OCI-LY3 (cell line): ENCODE data around the gene RIBC2.

Experiments used
- H2AFZ ChIP-seq: fragments of 200-600, 300-600 bp; shearing (Covaris generic); 2 replicates; pipeline ENCODE4 v1.6.0; 2014; ENCODE audit warnings: antibody characterized with exemption, low read depth, low read length
- H3K27ac ChIP-seq: fragments of 200-600, 300-600 bp; sonication (generic); 2 replicates; pipeline ENCODE4 v1.5.1; 2014; ENCODE audit warnings: mild to moderate bottlenecking, low read length, moderate library complexity, mixed read lengths
- H3K27me3 ChIP-seq: fragments of 200-600, 300-600 bp; sonication (generic); 2 replicates; pipeline ENCODE4 v1.6.1; 2014; ENCODE audit warnings: low read depth, low read length, mixed read lengths
- H3K36me3 ChIP-seq: fragments of 200-600, 300-600 bp; sonication (generic); replicated peaks from 2 replicates; pipeline ENCODE3; 2014; ENCODE audit warnings: low read depth, low read length, mixed read lengths
- H3K4me1 ChIP-seq: fragments of 300-600, 200-600 bp; sonication (generic); 2 replicates; pipeline ENCODE4 v1.6.1; 2014; ENCODE audit warnings: low read length, mixed read lengths
- H3K4me2 ChIP-seq: fragments of 200-600, 300-600 bp; sonication (generic); 2 replicates; pipeline ENCODE4 v1.6.1; 2014; ENCODE audit warnings: low read length, mixed read lengths
- H3K4me3 ChIP-seq: fragments of 300-600, 200-600 bp; sonication (generic); 2 replicates; pipeline ENCODE4 v1.5.1; 2014; ENCODE audit warnings: antibody characterized with exemption, mild to moderate bottlenecking, low read length, moderate library complexity
- H3K79me2 ChIP-seq: fragments of 300-600, 200-600 bp; shearing (Covaris generic); 2 replicates; pipeline ENCODE4 v1.6.1; 2014; ENCODE audit warnings: mild to moderate bottlenecking, low read length, mixed read lengths
- H3K9ac ChIP-seq: fragments of 300-600, 200-600 bp; shearing (Covaris generic); 2 replicates; pipeline ENCODE4 v1.6.0; 2014; ENCODE audit warnings: mild to moderate bottlenecking, low read length, moderate library complexity
- H3K9me3 ChIP-seq: fragments of 200-600, 300-600 bp; shearing (Covaris generic); 2 replicates; pipeline ENCODE4 v1.6.1; 2014; ENCODE audit warnings: low read length, mixed read lengths; ENCODE audit not compliant: insufficient read depth
- H4K20me1 ChIP-seq: fragments of 200-600, 300-600 bp; sonication (generic); 2 replicates; pipeline ENCODE4 v1.6.1; 2016; ENCODE audit warnings: low read length, mixed read lengths; ENCODE audit not compliant: insufficient read depth
- EZH2phosphoT487 ChIP-seq: fragments of 200-600 bp; shearing (Covaris generic); IDR thresholded peaks from 2 replicates; pipeline ENCODE4 v1.6.1; 2018; ENCODE audit warnings: antibody characterized with exemption, mixed run types, low read depth
- TF ChIP-seq, protein P1 (sequence below): fragments of 200-600, 300-600 bp; sonication (generic); IDR thresholded peaks from 2 replicates; pipeline ENCODE4 v1.5.1; 2014; ENCODE audit warnings: antibody characterized with exemption, low read length, low read depth

The RIBC2 gene

DNA sequence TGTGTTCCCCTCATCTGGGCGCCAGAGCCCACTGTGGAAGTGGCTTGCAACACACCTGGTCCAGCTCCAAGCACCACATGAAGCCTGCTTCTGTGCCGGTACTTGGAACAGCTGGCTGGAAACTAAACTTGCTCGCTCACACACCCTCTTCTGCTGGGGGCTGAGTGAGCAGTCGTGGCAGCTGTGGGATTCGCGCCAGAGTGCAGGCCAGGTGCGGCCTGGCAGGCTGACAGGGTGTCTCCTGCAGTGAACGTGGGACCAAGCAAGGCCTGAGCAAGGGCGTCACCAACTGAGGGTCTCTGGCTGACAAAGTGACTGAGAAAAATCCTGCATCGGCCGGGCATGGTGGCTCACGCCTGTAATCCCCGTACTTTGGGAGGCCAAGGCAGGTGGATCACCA, 15.3 kb upstream of the RIBC2 start:
- TF ChIP-seq EZH2phosphoT487 = no peak
- TF ChIP-seq, protein P1, sequence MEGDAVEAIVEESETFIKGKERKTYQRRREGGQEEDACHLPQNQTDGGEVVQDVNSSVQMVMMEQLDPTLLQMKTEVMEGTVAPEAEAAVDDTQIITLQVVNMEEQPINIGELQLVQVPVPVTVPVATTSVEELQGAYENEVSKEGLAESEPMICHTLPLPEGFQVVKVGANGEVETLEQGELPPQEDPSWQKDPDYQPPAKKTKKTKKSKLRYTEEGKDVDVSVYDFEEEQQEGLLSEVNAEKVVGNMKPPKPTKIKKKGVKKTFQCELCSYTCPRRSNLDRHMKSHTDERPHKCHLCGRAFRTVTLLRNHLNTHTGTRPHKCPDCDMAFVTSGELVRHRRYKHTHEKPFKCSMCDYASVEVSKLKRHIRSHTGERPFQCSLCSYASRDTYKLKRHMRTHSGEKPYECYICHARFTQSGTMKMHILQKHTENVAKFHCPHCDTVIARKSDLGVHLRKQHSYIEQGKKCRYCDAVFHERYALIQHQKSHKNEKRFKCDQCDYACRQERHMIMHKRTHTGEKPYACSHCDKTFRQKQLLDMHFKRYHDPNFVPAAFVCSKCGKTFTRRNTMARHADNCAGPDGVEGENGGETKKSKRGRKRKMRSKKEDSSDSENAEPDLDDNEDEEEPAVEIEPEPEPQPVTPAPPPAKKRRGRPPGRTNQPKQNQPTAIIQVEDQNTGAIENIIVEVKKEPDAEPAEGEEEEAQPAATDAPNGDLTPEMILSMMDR = no peak
- H3K4me1 ChIP-seq = no peaks in the 10 kb centered on the region
- H2AFZ ChIP-seq = no peak overlapping the region

DNA sequence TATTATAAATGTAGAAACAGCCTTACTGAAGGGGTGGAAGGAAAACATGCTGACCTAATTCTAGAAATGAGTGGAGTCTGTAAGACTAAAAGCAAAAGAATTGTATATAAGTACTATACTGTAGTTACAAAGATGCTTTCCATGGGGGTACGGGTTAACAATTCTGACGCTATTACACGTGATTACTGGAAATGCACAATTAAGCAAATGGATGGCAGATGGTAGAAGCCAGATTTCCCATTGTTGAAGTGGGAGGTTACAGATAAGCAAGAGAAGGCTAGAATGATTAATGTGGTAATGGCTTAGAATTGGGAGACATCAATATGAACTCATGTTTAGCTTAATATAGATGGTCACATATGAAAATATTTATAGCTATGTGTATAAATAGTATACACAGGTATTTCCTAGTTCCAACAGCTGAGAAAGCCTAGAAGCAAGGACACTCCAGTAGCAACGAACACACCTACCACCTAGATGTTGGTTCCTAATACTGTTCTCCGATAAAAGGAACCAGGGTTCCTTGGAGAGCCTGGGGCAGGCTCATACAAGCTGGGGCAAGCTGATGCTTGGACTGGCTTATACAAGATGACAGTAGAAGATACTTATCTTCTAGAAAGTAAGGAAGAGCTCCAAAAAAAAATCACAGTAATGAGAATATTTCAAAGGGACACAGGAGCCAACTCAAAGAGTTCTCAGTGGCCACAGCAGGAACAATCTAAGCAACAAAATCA, 13.6 kb upstream of the RIBC2 start:
- Histone ChIP-seq H3K9ac (no peak overlapping the region), H3K79me2 (no peaks in the 10 kb centered on the region), H3K27me3 (peaks cover 18% of the 10 kb centered on the region), H3K4me3 (no peak overlapping the region), H3K36me3 (no peaks in the 10 kb centered on the region), H3K4me1 (no peaks in the 10 kb centered on the region), H3K4me2 (no peak overlapping the region), H3K27ac (no peak overlapping the region), H2AFZ (no peak overlapping the region), H3K9me3 (no peaks in the 10 kb centered on the region), H4K20me1 (no peaks in the 10 kb centered on the region)
- TF ChIP-seq, protein P1 = no peak
- no peak for TF ChIP-seq EZH2phosphoT487

More for the DNA sequence above, 15.3 kb upstream of the RIBC2 start:
- no peak overlapping the region for H3K9ac ChIP-seq
- H3K27ac ChIP-seq = no peak overlapping the region
- H3K27me3 ChIP-seq = peaks cover 26% of the 10 kb centered on the region
- no peaks in the 10 kb centered on the region for H3K79me2 ChIP-seq
- no peaks in the 10 kb centered on the region for H3K36me3 ChIP-seq
- no peak overlapping the region for H3K4me2 ChIP-seq
- H3K9me3 ChIP-seq = no peaks in the 10 kb centered on the region
- no peak overlapping the region for H3K4me3 ChIP-seq
- H4K20me1 ChIP-seq = no peaks in the 10 kb centered on the region

GRCh38 chr22:45402466-45402985, 11.0 kb upstream of the RIBC2 start:
- Histone ChIP-seq H3K9ac (no peak overlapping the region), H3K9me3 (no peaks in the 10 kb centered on the region), H2AFZ (no peak overlapping the region), H3K4me1 (no peaks in the 10 kb centered on the region), H3K36me3 (no peaks in the 10 kb centered on the region), H3K4me3 (no peak overlapping the region), H4K20me1 (no peaks in the 10 kb centered on the region), H3K27me3 (peaks cover 18% of the 10 kb centered on the region), H3K4me2 (no peak overlapping the region), H3K27ac (no peak overlapping the region), H3K79me2 (no peaks in the 10 kb centered on the region)
- TF ChIP-seq, protein P1 = no peak
- TF ChIP-seq EZH2phosphoT487 = no peak

DNA sequence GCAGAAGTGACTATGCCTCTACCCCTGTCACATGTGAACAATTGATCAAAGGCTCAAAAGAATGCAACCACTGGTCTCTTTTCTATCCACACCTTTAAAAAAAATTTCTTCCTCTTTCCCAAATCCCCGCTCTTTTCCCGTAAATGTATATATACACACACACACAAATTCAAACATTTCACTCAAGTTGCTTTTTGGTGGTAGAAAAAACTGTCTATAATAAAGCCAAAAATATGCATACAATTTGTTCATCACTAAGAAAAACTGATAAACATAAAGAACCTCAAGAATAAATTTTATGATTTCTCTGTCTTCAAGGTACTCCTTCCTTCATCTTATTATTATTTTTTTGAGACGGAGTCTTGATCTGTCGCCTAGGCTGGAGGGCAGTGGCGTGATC, 5.7 kb upstream of the RIBC2 start:
- H3K36me3 ChIP-seq = no peaks in the 10 kb centered on the region
- no peak overlapping the region for H3K27ac ChIP-seq
- no peaks in the 10 kb centered on the region for H4K20me1 ChIP-seq
- H3K4me2 ChIP-seq = no peak overlapping the region
- H3K9me3 ChIP-seq = no peaks in the 10 kb centered on the region
- TF ChIP-seq EZH2phosphoT487 = no peak
- TF ChIP-seq, protein P1 = no peak
- peaks cover 16% of the 10 kb centered on the region; the same call in 1 of the 2 replicates for H3K27me3 ChIP-seq
- H3K4me1 ChIP-seq = no peaks in the 10 kb centered on the region
- no peak overlapping the region for H2AFZ ChIP-seq
- no peaks in the 10 kb centered on the region for H3K79me2 ChIP-seq
- H3K4me3 ChIP-seq = no peak overlapping the region
- H3K9ac ChIP-seq = no peak overlapping the region
